NCI-H226 (cell line): Measurements from ENCODE around the gene SMCHD1.
"Not testable (repeated sequence)": the region's sequence is repeated elsewhere in the genome, so short reads cannot be mapped to it uniquely, and the experiment has no call there.

ENCODE experiments used
- DNase-seq: peaks from one replicate; pipeline ENCODE4 v3.0.0-alpha.2; 2015

The SMCHD1 gene

DNA sequence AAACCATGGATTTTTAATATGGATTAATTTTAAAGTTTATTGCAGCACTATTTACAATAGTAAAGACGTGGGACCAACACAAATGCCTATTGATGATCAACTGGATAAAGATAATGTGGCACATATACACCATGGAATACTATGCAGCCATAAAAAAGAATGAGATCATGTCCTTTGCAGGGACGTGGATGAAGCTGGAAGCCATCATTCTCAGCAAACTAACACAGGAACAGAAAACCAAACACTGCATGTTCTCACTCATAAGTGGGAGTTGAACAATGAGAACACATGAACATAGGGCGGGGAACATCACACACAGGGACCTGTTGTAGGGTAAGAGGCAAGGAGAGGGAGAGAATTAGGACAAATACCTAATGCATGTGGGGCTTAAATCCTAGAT lies 5.3 kb downstream of the SMCHD1 start:
- not testable (repeated sequence) for DNase-seq

DNA sequence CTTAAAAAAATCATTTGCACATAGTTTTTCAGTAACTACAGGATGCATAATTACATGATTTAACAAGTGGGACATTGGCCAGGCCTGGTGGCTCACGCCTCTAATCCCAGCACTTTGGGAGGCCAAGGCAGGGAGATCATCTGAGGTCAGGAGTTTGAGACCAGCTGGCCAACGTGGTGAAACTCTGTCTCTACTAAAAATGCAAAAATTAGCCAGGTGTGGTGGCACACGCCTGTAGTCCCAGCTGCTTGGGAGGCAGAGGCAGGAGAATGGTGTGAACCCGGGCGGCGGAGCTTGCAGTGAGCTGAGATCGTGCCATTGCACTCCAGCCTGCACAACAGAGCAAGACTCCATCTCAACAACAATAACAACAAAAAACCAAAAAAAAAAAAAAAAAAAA lies 6.8 kb downstream of the SMCHD1 start:
- not testable (repeated sequence) for DNase-seq

DNA sequence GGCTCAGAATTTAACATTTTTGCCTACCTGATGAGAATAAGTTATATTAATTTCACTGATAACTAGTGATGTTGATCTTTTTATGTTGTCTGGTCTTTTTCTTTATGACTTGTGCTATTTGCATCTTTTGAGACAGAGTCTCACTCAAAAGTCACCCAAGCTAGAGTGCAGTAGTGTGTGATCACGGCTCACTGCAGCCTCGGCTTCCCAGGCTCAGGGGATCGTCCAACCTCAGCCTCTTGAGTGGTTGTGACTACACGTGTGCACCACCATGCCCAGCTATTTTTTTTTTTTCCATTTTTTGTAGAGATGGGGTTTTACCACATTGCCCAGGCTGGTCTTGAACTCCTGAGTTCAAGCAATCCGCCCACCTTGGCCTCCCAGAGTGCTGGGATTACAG lies 7.5 kb downstream of the SMCHD1 start:
- no peak for DNase-seq

DNA sequence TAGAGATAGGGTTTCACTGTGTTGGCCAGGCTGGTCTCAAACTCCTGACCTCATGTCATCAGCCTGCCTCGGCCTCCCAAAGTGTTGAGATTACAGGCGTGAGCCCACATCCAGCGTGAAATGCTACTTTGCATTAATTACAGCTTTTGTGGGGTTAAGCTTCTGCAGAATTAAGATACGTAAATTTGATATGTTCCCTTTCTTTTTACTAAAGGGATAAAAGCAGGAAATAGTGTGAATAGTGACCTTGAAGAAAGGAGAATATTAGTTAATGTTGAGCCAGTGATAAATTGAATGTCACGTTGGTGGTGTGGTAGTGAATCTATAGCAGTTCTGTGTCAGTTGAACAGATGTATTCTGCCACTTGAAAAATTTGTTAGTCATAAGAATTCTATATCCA lies 16.9 kb downstream of the SMCHD1 start:
- no peak for DNase-seq

DNA sequence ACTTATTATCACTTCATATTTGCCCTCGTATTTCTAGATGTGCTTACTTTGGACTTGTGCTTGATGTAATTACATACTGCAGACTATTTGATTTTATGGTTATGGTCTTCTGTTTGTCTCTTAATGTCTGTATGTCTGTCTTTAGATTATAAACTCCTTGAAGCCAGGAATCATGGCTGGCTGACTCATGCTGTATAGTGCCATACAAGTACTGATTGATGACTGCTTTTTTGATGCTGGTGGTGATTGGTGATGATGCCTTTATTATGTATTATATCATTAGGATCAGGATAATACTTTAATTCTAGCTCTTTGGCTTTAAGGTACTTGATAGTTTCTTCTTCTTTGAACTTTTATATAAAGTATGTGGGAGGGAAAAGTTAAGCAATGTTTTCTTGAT lies 17.3 kb downstream of the SMCHD1 start:
- no peak for DNase-seq

DNA sequence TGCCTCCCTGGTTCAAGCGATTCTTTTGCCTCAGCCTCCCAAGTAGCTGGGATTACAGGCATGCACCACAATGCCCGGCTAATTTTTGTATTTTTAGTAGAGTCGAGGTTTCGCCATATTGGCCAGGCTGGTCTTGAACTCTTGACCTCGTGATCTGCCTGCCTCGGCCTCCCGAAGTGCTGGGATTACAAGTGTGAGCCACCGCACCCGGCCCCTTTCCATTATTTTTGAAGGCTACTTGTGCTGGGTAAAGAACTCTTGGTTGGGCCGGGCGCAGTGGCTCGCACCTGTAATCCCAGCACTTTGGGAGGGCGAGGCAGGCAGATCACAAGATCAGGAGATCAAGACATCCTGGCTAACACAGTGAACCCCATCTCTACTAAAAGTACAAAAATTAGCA lies 23.4 kb downstream of the SMCHD1 start:
- not testable (repeated sequence) for DNase-seq

DNA sequence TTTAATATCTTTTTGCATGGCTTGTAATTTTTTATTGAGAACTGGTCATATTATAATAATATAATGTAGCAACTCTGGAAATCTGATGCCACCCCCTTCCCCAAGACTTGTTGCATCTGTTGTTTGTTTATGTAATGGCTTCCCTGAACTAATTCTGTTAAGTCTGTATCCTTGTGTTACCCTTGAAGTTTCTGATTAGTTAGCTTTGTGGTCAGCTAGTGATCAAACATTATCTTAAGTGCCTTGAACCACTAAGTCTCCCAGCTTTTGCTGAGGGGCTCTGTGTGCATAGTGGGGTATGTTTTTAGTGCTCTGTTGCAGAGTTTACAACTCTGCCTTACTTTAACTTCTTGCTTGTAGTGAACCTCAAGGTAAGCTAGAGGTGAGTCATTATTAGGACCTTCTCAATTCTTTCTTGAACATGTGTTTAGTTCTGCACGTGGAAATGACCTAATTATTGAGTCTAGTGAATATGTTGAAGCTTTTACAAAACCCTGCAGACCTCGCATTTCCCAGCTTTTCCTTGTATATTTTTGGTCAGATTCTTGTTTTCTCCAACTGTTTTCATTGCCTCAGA lies 24.8 kb downstream of the SMCHD1 start:
- no peak for DNase-seq

DNA sequence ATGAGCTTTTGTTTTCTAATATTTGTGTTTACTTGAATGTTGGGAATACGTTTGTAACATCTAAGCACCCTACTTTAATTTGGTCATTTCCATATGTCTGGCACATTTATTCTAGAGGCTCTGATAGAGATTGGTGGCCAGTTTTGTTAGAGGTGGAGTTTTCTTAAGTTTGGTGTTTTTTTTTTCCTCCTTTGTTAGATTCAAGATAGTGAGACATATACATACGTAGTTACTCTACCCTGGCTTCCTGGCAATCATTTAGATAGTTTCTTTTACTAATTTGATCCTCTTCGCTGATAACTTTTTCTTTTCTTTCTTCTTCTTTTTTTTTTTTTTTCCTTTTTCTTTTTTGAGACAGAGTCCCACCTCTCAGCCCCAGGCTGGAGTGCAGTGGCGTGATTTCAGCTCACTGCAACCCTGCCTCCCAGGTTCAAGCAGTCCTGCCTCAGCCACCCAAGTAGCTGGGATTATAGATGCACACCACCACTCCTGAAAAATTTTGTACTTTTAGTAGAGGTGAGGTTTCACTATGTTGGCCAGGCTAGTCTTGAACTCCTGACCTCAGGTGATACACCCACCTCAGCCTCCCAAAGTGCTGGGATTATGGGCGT lies 26.6 kb downstream of the SMCHD1 start:
- DNase-seq: no peak

DNA sequence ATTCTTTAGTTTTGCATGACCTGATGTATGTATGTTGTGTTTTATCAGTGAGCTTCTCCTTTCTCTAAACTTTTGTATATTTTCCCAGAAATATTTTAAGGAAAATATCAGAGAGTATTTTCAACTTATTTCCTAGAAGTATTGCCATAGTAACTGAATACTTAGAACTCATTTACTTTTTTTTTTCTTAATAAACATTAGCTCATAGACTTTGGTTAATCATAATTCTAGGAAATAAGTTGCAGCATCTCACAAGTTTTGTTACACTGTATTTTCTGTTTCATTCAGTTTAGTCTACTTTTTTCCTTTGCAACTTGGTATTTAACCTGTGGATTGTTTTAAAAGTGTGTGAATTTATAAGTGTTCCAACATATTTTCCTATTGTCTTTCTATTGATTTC lies 27.5 kb downstream of the SMCHD1 start:
- DNase-seq: no peak

DNA sequence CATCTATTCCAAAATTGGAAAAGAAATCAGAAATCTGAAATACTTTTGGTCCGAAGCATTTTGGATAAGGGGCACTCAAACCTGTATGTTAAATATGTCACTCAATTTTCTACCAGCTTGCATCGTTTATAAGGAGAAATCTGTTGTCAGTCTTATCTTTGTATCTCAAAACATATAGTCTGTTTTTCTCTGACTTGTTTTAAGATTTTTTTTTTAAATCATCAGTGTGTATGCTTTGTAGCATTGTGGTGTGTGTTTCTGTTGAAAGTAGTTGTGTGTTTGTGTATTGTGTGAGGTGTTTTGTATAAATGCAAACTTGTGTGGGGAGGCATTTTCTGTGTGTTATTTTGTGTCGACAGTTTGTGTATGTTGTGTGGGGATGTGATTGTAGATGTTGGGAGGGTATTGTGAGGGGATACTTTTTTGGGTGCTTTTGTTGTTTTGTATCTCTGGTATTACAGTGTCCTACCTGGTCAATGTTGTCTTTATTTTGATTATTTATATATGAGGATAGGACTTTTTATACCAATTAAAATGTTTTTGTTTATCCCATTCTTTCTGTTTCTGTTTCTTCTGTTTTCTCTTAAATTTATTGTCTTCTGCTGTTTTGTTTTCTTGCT lies 30.9 kb downstream of the SMCHD1 start:
- no peak for DNase-seq

DNA sequence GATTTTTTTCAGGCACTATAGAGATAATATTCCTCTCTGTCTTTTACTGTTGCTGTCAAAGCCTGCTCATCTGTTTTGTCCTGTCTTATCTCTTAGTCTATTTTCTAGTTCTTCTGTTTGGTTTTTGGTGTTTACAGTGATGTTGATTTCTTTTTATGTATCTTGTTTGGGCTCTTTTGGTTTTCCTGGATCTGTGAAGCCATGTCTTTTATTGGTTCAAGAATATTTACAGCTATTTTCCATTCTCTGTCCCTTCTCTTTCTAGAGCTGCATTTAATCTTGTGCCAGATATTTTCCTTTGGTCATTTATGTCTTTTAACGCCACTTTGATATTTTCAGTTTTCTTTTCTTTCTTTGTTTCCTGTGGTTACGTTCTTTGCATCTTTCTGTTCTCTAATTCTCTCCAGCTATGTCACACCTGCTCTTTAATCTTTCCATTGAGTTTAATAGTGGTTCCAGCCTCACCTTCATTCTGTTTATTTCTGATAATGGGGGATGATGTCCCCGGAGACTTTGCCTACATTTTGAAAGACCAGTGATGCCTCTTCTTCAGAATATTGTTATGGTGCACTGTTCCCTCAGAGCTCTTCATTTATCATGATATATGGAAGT lies 32.0 kb downstream of the SMCHD1 start:
- no peak for DNase-seq

DNA sequence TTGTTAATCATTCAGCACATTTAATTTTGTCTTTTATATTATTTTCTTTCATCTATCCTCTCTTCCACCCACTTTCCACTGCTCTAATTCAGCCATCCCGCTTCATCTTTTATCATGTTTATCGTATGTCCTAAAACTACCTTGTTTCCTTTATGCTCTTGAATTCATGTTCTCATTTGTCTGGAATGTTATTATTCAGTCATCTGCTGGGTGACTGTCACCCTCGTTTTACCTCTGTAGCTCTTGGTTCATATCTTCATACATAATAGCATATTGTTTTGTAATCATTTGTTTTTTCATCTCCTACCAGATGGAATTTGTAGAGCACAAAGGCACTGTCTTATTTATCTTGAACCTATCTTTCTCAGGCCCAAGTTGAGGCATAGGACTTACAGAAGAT lies 37.0 kb downstream of the SMCHD1 start:
- no peak for DNase-seq

DNA sequence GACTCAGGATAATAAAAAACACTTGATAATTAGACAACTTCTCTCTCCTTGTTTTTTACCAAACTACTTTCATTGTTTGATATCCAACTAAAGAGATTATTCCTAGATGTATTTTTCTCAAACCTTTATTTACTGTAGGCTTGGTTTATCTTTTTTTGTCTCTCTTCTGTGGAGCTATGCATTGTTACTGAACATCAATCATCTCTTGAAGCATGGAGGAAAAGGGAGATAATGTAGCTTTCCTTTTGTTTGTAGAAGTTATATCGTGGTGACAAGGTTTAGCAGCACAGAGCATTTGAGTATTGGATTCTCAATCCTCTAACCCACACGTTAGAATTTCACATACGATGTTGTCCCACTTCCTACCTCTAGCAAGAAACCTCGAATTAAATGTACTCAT lies 41.7 kb downstream of the SMCHD1 start:
- no peak for DNase-seq

DNA sequence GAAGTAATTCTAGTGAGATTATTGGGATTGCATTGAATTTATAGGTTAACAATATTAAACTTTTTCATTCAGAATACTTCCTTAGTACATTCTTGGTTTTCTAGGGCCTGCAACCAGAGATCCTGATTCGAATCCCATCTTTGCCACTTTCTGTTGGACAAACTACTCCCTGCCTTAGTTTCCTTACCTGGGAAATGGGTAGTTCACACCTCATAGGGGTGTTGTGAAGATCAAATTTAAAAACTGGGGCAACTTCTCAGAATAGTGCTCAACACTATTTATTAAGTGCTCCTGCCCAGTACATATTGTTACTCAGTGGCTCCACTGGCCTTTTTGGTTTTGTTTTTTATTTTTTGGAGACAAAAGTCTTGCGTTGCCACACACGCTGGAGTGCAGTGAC lies 43.5 kb downstream of the SMCHD1 start:
- no peak for DNase-seq

DNA sequence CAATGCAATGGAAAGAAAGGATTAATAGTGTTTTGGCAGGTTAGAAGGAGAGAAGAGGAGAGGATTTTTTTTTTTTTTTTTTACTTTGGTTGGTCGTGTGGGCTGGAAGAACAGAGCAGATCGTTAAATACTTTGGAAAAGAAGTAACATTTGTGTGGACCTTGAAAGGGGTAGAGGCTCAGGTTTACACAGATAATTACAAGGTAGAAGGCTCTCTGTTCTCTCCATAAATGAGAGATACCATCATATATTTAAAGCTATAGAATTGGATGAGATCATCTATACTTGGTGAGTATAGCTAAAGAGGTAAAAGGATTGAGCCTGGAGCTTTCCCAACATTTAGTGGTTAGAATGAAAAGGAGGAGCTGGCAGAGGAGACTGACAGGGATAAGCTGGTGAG lies 49.0 kb downstream of the SMCHD1 start:
- DNase-seq: no peak

DNA sequence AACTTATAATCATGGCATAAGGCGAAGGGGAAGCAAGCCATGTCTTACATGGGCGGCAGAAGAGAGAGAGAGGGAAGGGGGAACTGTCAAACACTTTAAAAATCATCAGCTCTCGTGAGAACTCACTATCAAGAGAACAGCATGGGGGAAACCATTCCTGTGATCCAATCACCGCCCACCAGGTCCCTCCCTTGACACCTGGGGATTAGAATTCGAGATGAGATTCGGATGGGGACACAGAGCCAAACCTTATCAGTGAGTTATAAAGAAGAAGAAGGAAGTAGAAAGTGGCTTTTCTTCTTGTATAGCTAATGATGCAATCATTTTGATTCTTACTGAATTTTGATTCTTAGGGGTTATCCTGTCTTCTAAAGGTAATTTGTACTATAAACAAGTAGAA lies 51.4 kb downstream of the SMCHD1 start:
- DNase-seq: no peak

DNA sequence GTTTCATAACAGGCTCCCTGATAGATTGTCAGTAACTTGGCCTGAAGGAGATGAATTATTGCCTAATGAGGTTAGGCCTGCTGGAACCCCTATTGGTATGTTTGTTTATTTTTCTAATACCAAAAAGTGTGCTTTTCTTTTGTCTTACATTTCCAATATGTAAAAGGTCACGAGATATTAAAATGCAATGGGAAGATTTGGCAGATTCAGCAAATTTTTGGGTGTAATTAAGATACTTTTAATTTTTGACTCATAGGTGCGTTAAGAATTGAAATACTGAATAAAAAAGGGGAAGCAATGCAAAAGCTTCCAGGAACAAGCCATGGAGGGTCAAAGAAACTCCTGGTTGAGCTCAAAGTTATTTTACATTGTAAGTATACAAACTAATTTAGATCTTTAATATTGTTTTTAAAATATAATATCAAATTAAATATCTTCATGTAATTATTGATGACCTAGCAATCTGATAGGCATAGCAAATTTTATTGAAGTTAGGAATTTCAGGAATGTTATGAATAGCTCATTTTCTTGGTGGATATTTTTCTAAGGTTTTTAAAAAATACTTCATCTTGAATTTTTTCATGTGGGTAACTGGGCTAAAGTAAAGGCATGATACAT lies 52.1 kb downstream of the SMCHD1 start:
- no peak for DNase-seq

DNA sequence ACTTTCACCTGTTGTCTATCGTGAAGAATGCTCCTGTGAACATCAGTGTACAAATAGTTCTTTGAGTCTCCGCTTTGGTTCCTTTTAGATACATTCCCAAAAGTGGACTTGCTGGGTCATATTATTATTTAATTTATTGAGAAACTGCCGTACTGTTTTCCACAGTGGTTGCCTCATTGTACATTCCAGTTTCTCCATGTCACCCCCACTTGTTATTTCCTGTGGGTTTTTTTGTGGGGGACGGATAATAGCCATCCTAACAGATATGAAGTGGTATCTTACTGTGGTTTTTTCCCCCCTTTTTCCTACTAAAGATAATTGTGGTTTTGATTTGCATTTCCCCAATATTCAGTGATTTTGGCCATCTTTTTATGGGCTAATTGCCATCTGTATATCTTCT lies 53.8 kb downstream of the SMCHD1 start:
- DNase-seq: no peak

DNA sequence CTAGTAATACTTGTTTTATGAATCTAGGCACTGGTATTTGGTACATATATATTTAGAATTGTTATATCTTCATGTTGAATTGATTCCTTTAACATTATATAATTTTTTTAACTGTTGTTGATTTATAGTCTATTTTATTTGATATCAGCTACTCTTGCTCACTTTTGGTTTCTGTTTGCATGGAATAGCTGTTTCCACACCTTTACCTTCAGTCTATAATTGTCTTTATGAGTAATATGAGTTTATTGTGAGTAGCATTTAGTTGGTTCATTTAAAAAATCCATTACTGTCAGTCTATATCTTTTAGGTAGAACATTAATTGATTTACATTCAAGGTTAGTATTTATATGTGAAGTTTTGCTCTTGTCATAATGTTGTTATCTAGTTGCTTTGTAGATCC lies 58.6 kb downstream of the SMCHD1 start:
- no peak for DNase-seq

DNA sequence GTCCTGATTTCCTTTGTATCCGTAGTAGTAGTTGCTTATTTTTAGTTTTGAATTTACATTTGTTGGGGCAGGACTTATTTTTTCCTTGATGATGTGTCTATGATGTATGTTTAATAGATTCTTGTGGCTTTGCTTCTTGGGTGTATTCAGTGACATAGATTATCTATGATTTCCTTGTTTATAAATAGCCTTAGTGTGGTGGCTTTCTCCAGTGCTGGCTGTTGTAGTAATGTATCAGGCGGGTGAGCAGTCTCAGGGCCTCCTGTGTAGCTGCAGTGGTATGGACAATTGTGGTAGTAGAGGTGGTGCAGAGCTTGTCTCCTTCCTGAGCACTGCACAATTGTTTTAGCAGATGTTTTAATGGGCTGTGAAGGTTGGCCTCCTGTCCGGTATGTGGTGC lies 60.5 kb downstream of the SMCHD1 start:
- DNase-seq: no peak

DNA sequence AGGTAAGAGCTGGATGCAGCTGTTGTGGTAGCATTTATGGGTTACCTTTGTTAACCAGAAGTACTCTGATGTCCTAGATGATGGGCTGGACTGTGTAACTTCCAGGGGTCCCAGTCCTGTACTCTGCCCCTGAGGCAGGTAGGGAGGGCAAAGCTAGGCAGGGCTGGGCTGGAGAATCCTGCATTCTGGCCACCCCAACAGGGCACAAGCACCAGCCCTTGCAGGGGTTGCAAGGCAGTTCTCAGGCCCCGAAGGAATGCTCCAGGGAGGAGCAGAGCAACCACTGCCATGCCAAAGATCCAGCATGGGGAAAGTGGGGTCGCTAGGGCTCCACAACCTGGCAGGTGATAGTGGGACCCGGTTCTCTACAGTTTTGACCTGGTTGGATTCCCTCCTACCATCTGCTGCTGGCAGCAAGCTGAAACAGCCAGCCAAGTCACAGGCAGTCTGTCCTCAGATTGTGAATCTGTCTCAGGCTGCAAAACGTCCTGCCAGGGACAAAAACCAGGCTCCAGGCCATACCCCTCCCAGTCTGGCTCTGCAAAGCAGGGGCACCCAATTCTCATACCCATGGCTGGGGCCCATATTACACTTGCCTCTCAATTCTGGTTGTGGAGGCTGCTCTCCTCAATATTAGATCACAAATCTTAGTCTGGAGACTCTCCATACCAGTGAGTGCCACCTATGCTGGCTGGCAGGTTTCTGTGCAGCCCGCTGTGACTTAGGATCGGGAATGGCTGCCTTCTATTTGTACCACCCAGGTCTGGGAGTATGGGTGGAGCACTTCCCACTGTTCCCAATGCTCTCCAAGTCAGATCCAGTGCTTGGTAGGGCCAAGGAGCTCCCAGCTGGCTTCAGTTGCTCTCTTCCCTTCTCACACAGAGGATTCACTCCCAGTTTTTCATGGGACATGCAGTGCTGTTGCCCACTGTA lies 61.1 kb downstream of the SMCHD1 start:
- DNase-seq: no peak

DNA sequence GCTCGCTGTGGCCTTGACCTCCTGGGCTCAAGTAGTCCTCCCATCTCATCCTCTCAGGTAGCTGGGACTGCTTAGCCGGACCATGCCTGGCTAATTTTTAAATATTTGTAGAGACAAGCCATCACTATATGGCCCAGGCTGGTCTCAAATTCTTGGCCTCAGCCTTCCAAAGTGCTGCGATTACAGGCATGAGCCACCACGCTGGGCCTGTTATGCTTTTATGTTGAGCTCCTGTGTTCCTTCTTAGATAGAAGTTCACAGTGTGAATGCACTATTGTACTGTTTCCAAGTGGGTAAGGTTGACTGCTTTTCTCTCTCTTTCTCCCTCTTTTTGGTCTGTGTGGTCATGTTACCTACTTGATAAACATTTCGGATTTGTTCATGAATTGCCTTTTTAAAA lies 61.9 kb downstream of the SMCHD1 start:
- no peak for DNase-seq

DNA sequence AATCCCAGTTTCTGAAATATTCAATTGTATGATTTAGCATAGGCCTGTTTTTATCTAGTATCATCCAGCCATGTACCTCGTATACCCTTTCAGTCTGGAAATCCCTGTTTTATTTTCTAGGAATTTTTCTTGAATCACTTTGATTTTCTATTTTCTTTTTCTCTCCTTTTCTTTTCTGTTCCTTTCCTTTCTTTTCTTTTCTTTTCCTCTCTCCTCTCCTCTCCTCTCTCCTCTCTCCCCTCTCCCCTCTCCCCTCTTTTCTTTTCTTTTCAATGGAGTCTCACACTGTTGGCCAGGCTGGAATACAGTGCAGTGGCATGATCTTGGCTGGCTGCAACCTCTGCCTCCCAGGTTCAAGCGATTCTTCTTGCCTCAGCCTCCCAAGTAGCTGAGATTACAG lies 63.5 kb downstream of the SMCHD1 start:
- no peak for DNase-seq
